ENCODE data around the gene RPL13A. TPM values are rescaled to one million over a fixed set of nuclear protein-coding genes. Genes with fewer than 3 reads are reported as not detected.

RPL13A gene
- total and polyA plus RNA-seq, 9 of the 15 experiments (the other 6 are each of a cell fraction or from before 2014, with no cell fraction given) = 1,744 to 5,482 (median 2,949) TPM

- TSS peak; percentile 69 for BruUV-seq (replicated peaks)
- in situ Hi-C loops (cut with MboI) = no loop called here
- Histone ChIP-seq H2AFZ (ENCODE audit: low read depth, low read length) (peak overlapping the region; percentile 96), H3K9me3 (replicated peaks; ENCODE audit: control insufficient read depth, insufficient read depth, low read depth, low read length) (no peaks in the 10 kb centered on the region), H3K9me1 (ENCODE audit: control insufficient read depth, insufficient read depth, low read length) (peaks cover 3% of the 10 kb centered on the region), H3K79me2 (ENCODE audit: control insufficient read depth, insufficient read depth, low read length) (peaks cover 46% of the 10 kb centered on the region), H3K4me2 (ENCODE audit: insufficient read depth, low read length) (peak overlapping the region; percentile 68), H3K9ac (ENCODE audit: insufficient read depth in 1 of 2, low read depth in 2 of 2, low read length in 2 of 2) (peak overlapping the region; percentile 59 to 88), H3K4me3 (peak overlapping the region; percentile 14; the same call in 1 of the 2 replicates), H3K27ac (ENCODE audit: extremely low read depth, low read depth, low read length) (peak overlapping the region; percentile 83), H3K36me3 (ENCODE audit: control insufficient read depth, insufficient read depth, low read length) (peaks cover 43% of the 10 kb centered on the region), H4K20me1 (replicated peaks; ENCODE audit: control insufficient read depth, insufficient read depth, low read length) (peaks cover 30% of the 10 kb centered on the region), H3K4me1 (replicated peaks in 1 of 2; ENCODE audit: control insufficient read depth in 2 of 2, insufficient read depth in 2 of 2, low read length in 2 of 2) (peaks cover 19 to 30% of the 10 kb centered on the region in 2 experiments; a peak in 3 of 5 replicates), H3K27me3 (ENCODE audit: control insufficient read depth in 2 of 2, insufficient read depth in 2 of 2, low read length in 2 of 2) (no peaks in the 10 kb centered on the region)
- FAIRE-seq = no peak
- 37% methylated on average over 23 of the region's 23 CpGs for WGBS (ENCODE audit: insufficient coverage, low coverage, missing lambda C conversion rate)
- intact Hi-C loops (cut with micrococcal nuclease) = no loop called here
- no peak for ATAC-seq
- ChIA-PET POLR2A (interaction anchor here (0.6 to 3.0 kb wide), 8 partner anchors 9 to 241 kb away, joined by 3 to 16 read pairs (median 5); partner anchors contain the start of genes PIH1D1 and RPS11), CTCF (ENCODE audit: low intra/inter-chr PET ratio) (interaction anchor here (0.6 kb wide), 1 partner anchor 379 kb away, joined by 3 read pairs; no protein-coding TSS in a partner anchor)
- no peak for DNase-seq (ENCODE audit: extremely low read depth in 1 of 4, low spot score in 3 of 4)
- no peak for TF ChIP-seq ARHGAP35 (IDR thresholded peaks at IDR 0.05; ENCODE audit: partially characterized antibody)
- TF ChIP-seq MAZ (CRISPR knock-in tag; conservative IDR thresholded peaks at IDR 0.05 in 1 of 2, IDR thresholded peaks at IDR 0.05 in 1 of 2) = peak in 1 of 2 experiments; percentile 16; a peak in 1 of 4 replicates
- TF ChIP-seq ZNF696 (CRISPR knock-in tag; conservative IDR thresholded peaks at IDR 0.05) = no peak
- TF ChIP-seq POU5F1 (IDR thresholded peaks at IDR 0.05; ENCODE audit: borderline replicate concordance, low read depth, low read length, partially characterized antibody) = no peak
- TF ChIP-seq DDX20 (tag; IDR thresholded peaks at IDR 0.05; ENCODE audit: low read depth) = no peak
- no peak for TF ChIP-seq FOXK1 (CRISPR knock-in tag; IDR thresholded peaks at IDR 0.05; ENCODE audit: borderline replicate concordance)
- no peak for TF ChIP-seq RBM22 (IDR thresholded peaks at IDR 0.05; ENCODE audit: low read depth, low read length, poor library complexity, severe bottlenecking)
- no peak for TF ChIP-seq BDP1 (IDR thresholded peaks at IDR 0.05; ENCODE audit: insufficient read depth, insufficient read length)
- no peak for TF ChIP-seq ZBTB34 (CRISPR knock-in tag; IDR thresholded peaks at IDR 0.05)
- TF ChIP-seq KAT8 (IDR thresholded peaks at IDR 0.05; ENCODE audit: low read depth) = no peak
- 0 out of 2 replicates have a peak, but pooled peaks have one; percentile 1 for TF ChIP-seq ZNF707 (CRISPR knock-in tag; conservative IDR thresholded peaks at IDR 0.05)
- no peak for TF ChIP-seq MED1 (CRISPR knock-in tag; IDR thresholded peaks at IDR 0.05; ENCODE audit: borderline replicate concordance)
- no peak for TF ChIP-seq RFX5 (IDR thresholded peaks at IDR 0.05; ENCODE audit: low read depth, low read length)
- TF ChIP-seq, protein P1, sequence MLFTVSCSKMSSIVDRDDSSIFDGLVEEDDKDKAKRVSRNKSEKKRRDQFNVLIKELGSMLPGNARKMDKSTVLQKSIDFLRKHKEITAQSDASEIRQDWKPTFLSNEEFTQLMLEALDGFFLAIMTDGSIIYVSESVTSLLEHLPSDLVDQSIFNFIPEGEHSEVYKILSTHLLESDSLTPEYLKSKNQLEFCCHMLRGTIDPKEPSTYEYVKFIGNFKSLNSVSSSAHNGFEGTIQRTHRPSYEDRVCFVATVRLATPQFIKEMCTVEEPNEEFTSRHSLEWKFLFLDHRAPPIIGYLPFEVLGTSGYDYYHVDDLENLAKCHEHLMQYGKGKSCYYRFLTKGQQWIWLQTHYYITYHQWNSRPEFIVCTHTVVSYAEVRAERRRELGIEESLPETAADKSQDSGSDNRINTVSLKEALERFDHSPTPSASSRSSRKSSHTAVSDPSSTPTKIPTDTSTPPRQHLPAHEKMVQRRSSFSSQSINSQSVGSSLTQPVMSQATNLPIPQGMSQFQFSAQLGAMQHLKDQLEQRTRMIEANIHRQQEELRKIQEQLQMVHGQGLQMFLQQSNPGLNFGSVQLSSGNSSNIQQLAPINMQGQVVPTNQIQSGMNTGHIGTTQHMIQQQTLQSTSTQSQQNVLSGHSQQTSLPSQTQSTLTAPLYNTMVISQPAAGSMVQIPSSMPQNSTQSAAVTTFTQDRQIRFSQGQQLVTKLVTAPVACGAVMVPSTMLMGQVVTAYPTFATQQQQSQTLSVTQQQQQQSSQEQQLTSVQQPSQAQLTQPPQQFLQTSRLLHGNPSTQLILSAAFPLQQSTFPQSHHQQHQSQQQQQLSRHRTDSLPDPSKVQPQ (CRISPR knock-in tag; IDR thresholded peaks at IDR 0.05; ENCODE audit: borderline replicate concordance) = no peak
Measured at GRCh38 chr19:49486710-49487276, 615 bp upstream of the RPL13A start.
